ENCODE results near the gene CFAP53. TPM values are rescaled to one million over a fixed set of nuclear protein-coding genes. Genes with fewer than 3 reads are reported as not detected.

Gene CFAP53
- total and polyA plus RNA-seq, 2 of the 13 experiments (the other 11 are each of a cell fraction or from before 2014, with no cell fraction given): 0.05 to 0.07 TPM

GRCh38 chr18:50181590-50181989 is 84.7 kb downstream of the CFAP53 start (continued):
- TF ChIP-seq ZBTB39 (CRISPR knock-in tag; IDR thresholded peaks at IDR 0.05) (no peak), ZZZ3 (CRISPR knock-in tag; IDR thresholded peaks at IDR 0.05; ENCODE audit: borderline replicate concordance) (no peak), ETV5 (CRISPR knock-in tag; IDR thresholded peaks at IDR 0.05; ENCODE audit: borderline replicate concordance) (no peak), PRDM4 (CRISPR knock-in tag; IDR thresholded peaks at IDR 0.05; ENCODE audit: borderline replicate concordance) (no peak), ZBTB3 (CRISPR knock-in tag; IDR thresholded peaks at IDR 0.05; ENCODE audit: borderline replicate concordance, low read depth) (no peak), NFIB (CRISPR knock-in tag; IDR thresholded peaks at IDR 0.05; ENCODE audit: borderline replicate concordance) (no peak), GPBP1L1 (CRISPR knock-in tag; IDR thresholded peaks at IDR 0.05) (no peak), CCDC6 (CRISPR knock-in tag; IDR thresholded peaks at IDR 0.05) (no peak), ZBTB14 (CRISPR knock-in tag; IDR thresholded peaks at IDR 0.05) (no peak)
